Dermis microvascular lymphatic vessel endothelial cell (primary cell): Measurements from ENCODE around the gene GIT2. TPM values are rescaled to one million over a fixed set of nuclear protein-coding genes. Genes with fewer than 3 reads are reported as not detected.
A peak's percentile ranks its signal among the peaks of the same experiment; 100 is the strongest.
"Not testable (repeated sequence)": the region's sequence is repeated elsewhere in the genome, so short reads cannot be mapped to it uniquely, and the experiment has no call there.

Experiments
- DNase-seq, 2 donors: peaks; one replicate each; pipeline versions ENCODE4 v3.0.0 to v3.0.0-alpha.2; 2010; ENCODE audit warnings: low read depth in 2 of 2
- total RNA-seq: library from RNA; depleted of rRNA; stranded (reverse); fragments of >200 nt; gene quantifications from 2 replicates; pipeline ENCODE4 v1.2.1, GENCODE V29; 2014

Gene GIT2
- total RNA-seq, result 28.6 and 35.1 TPM in 2 replicates

GRCh38 chr12:109995686-109996482, at the start of gene GIT2:
Gene GIT2, minus strand, starts transcription at chr12:109996368. Its CDS starts 144 bp downstream, at chr12:109996224.
- DNase-seq, result peak; percentile 77 to 90

DNA sequence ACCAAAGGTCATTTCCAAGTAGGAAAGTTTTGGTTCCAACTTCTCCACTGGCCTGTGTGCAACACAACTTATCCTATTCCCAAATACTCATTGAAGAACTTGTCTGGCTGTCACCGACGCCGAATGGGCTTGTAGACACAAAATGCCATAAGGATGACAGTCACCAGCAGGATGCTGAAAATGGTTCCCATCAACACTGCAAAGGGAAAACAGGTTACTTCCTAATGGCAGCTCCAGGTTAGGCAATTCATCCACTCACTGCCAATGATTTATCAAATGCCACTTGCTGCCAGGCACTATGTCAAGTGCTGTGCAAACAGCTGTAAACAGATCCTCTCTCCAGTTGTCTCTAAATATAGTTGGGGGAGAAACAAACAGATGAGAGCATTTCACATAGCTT, 46.1 kb upstream of the GIT2 start:
- no peak for DNase-seq

- DNase-seq, result peak; percentile 60 to 83
These were observed 43.1 kb upstream of the GIT2 start for GRCh38 chr12:110039085-110039807.

GRCh38 chr12:110038741-110039084, 42.5 kb upstream of the GIT2 start:
- DNase-seq, result peak in 1 of 2 donors; percentile 47

DNA sequence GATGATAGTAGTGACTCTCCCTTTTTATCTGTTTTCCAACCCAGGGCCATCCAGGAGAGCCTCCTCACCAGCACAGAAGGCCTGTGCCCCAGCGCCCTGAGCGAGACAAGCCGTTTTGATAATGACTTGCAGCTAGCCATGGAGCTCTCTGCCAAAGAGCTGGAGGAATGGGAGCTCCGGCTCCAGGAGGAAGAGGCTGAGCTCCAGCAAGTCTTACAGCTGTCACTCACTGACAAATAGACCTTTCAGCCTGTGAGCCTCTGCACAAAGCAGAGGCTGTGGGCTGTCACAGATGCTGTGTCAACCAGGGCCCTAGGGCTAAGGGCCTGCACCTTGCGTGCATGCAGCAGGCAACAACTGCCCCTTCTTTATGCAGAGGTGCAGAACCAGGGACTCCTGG, 41.1 kb upstream of the GIT2 start:
- DNase-seq, result no peak

DNA sequence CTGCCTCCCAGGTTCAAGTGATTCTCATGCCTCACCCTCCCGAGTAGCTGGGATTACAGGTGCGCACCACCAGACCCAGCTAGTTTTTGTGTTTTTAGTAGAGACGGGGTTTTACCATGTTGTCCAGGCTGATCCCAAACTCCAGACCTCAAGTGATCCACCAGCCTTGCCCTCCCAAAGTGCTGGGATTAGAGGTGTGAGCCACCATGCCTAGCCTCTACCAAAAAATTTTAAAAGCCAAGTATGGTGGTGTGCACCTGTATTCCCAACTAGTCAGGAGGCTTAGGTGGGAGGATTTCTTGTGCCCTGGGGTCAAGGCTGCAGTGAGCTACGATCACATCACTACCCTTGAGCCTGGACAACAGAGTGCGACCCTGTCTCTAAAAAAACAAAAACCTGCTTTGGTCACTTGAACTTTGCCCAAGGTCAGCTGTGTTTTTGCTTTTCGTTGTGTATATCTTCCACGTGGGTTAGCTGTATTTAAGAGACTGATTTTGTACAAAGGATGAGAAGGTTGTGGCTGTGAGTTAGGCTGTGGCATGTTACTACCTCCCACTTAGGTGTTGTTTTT, 39.5 kb upstream of the GIT2 start:
- DNase-seq, result no peak

DNA sequence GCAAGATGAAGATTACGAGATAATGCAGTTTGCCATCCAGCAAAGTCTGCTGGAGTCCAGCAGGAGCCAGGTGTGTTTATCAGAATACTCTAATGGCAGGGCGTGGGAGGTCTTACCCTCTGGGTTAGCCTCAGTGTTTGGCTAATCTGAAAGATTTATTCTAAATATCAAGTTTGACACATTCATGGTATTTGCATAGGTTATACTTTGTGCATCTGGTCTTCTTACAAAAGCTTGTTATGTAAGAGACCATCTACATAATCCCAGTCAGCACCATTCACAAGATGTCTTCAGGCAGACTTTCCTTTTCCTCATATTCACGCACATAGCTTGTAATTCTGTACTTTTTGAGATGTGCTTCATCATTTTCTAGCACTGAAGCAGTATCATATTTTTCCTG, 37.7 kb upstream of the GIT2 start:
- no peak for DNase-seq

DNA sequence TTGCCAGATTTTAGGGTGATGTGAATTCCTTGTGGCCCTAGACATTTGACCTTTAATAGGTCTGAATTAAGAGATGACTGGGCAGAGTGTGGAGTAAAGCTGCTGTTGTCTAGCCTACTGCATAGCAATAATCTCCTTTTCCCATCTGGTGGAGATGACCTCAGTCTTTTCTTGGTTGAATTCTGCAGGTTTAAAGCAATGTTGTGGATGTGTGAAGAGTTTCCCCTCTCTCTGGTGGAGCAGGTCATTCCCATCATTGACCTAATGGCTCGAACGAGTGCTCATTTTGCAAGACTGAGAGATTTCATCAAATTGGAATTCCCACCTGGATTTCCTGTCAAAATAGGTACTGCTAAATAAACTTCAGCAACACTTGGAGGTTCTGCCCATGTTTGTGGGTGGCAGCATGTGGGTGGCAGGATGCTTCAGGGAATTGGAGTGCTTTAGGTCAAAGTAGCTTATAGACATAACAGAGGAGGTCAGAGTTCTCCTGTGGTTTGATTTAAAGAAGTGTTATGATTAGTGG, 33.2 kb upstream of the GIT2 start:
- no peak for DNase-seq

GRCh38 chr12:110028323-110028722, 32.2 kb upstream of the GIT2 start:
- DNase-seq, result no peak

DNA sequence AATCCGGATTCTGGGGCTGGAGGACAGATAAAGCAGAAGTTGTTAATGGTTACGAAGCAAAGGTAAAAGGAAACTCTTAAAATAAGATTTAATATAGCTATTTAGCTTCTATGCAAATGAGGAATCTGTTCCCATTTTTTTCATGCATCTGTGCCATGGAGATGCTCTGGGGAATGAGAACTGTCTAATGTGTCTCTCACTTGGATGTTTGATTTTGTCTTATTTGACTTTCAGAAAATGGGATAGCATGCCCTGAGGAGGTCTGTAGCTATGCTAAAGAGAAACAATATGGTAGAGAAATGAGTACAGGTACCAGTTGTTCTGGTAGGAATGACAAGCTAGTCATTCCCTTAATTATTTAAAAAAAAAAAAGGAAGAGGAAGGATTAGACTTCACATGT, 27.9 kb upstream of the GIT2 start:
- DNase-seq, result no peak

- no peak for DNase-seq
These were observed 27.2 kb upstream of the GIT2 start for GRCh38 chr12:110023059-110023980.

DNA sequence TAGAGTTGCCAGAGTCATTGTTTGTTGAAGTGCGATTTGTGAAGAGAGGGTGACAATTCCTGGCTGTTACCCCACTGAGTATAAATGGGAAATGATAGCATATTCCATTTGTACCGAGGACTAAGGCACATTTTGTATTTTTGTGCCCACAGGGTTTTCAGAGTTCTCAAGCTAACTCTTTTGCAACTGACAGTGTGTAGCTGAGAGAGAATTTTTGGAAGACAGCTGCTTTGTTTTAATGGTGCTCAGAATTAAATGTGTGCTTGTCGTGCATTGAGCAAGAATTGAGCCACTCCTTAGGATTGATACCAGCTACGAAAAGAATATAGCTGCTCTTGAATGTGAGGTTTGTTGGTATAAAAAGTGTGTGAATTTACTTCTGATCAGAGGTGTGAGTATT, 24.8 kb upstream of the GIT2 start:
- no peak for DNase-seq

DNA sequence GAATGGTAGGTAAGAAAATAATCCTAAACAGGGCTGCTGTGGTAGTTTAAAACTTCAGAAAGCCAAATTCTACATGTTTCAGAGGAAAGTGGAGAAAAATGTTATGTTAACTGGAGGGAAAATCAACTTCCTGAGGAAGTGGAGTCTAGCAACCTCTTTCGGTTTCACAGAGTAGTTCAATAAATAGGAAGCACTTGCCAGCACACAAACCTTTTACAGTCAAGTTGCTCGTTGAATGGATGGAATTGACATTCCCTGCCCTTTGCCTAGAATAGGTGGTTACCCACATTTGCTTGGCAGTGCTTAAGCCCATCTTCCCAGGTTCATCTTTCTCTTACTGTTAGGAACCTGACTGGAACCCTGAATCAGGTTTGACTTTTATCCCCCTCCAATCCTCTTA, 19.0 kb upstream of the GIT2 start:
- DNase-seq, result peak; percentile 69 to 73

- DNase-seq, result no peak
These were observed 16.5 kb upstream of the GIT2 start for GRCh38 chr12:110012659-110013058.

GRCh38 chr12:110012137-110012536, 16.0 kb upstream of the GIT2 start:
- no peak for DNase-seq

DNA sequence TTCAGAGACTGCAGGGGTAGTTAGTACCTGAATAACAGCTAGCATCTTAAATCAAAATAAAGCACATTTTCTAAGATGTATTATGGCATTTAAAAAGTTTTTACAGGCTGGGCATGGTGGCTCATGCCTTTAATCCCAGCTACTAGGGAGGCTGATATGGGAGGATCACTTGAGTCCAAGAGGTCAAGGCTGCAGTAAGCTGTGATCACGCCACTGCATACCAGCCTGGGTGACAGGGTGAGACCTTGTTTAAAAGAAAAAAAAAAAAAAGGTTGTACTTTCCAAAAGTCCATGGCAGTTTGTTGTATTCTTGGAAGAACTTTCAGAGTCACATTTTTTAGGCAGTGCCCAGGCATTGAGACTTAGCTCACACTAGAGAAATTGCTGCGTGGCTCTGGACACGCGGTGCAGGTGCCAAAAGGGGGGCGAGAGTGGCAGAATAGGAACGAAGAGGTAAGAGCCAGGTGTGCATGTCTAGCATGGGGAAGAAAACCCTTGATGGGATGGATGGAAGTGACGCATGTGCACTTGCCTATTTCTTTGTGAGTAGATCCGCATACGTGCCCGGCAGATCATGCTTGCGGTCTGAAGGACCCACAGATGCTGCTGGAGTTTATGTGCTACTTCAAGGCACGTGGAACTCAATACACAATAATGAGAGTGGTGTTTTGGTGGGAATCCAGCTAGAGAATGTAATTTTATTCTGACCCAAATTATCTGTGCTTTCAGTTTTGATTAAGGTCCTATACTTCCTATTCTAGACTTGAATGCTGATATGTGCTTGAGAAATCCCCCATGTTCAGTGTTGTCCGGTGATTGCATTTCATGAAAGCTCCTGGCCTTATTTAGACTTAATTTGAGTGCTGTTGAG, 14.9 kb upstream of the GIT2 start:
- no peak for DNase-seq

DNA sequence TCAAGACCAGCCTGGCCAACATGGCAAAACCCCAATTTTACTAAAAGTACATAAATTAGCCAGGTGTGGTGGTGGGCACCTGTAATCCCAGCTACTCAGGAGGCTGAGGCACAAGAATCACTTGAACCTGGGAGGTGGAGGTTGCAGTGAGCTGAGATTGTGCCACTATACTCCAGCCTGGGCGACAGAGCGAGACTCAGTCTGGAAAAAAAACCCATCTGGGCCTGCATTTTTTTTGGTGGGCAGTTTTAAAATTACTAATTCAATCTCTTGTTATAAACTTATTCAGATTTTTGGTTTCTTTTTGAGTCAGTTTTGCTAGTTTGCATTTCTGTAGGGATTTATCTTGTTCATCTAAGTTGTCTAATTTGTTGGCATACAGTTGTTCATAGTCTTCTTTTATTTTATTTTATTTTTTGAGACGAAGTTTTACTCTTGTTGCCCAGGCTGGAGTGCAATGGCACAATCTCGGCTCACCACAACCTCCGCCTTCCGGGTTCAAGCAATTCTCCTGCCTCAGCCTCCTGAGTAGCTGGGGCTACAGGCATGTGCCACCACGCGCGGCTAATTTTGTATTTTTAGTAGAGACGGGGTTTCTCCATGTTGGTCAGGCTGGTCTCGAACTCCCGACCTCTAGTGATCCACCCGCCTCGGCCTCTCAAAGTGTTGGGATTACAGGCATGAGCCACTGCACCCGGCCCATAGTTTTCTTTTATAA, 12.7 kb upstream of the GIT2 start:
- not testable (repeated sequence) for DNase-seq

GRCh38 chr12:110007881-110008280, 11.7 kb upstream of the GIT2 start:
- no peak for DNase-seq

DNA sequence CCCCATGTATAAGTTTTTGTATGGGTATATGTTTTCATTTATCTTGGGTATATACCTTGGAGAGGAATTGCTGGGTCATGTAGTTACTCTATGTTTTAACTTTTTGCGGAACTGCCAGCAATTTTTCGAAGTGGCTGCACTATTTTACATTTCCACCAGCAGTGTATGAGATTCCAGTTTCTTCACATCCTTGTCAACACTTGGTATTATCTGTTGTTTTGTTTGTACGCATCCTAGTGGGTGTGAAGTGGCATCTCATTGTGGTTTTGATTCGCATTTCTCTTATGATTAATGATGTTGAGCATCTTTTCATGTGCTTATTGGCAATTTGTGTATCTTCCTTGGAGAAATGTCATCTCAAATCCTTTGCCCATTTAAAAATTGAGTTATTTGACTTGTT, 9.9 kb upstream of the GIT2 start:
- DNase-seq, result no peak
